ENCODE results near the gene CNTNAP4.

Gene CNTNAP4

GRCh38 chr16:76574651-76575050 lies 297.4 kb downstream of the CNTNAP4 start:
- TF ChIP-seq SIN3A (IDR thresholded peaks at IDR 0.05; ENCODE audit: borderline replicate concordance, insufficient read depth, low read length) (no peak), FOXP2 (optimal IDR thresholded peaks at IDR 0.05; ENCODE audit: borderline replicate concordance, extremely low read depth, extremely low read length, insufficient read depth) (no peak), TAF1 (IDR thresholded peaks at IDR 0.05; ENCODE audit: borderline replicate concordance, insufficient read depth, low read length) (no peak), POLR2AphosphoS5 (IDR thresholded peaks at IDR 0.05; ENCODE audit: low read depth, low read length) (no peak)
- TF ChIP-seq, protein P1, sequence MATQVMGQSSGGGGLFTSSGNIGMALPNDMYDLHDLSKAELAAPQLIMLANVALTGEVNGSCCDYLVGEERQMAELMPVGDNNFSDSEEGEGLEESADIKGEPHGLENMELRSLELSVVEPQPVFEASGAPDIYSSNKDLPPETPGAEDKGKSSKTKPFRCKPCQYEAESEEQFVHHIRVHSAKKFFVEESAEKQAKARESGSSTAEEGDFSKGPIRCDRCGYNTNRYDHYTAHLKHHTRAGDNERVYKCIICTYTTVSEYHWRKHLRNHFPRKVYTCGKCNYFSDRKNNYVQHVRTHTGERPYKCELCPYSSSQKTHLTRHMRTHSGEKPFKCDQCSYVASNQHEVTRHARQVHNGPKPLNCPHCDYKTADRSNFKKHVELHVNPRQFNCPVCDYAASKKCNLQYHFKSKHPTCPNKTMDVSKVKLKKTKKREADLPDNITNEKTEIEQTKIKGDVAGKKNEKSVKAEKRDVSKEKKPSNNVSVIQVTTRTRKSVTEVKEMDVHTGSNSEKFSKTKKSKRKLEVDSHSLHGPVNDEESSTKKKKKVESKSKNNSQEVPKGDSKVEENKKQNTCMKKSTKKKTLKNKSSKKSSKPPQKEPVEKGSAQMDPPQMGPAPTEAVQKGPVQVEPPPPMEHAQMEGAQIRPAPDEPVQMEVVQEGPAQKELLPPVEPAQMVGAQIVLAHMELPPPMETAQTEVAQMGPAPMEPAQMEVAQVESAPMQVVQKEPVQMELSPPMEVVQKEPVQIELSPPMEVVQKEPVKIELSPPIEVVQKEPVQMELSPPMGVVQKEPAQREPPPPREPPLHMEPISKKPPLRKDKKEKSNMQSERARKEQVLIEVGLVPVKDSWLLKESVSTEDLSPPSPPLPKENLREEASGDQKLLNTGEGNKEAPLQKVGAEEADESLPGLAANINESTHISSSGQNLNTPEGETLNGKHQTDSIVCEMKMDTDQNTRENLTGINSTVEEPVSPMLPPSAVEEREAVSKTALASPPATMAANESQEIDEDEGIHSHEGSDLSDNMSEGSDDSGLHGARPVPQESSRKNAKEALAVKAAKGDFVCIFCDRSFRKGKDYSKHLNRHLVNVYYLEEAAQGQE (IDR thresholded peaks at IDR 0.05; ENCODE audit: insufficient read depth in 1 of 2, low read depth in 2 of 2, low read length in 2 of 2) = no peak

GRCh38 chr16:76576526-76576925 lies 299.3 kb downstream of the CNTNAP4 start:
- TF ChIP-seq, protein P1 (IDR thresholded peaks at IDR 0.05; ENCODE audit: insufficient read depth in 1 of 2, low read depth in 2 of 2, low read length in 2 of 2) = no peak
- TF ChIP-seq POLR2AphosphoS5 (IDR thresholded peaks at IDR 0.05; ENCODE audit: low read depth, low read length) (no peak), FOXP2 (optimal IDR thresholded peaks at IDR 0.05; ENCODE audit: borderline replicate concordance, extremely low read depth, extremely low read length, insufficient read depth) (no peak), SIN3A (IDR thresholded peaks at IDR 0.05; ENCODE audit: borderline replicate concordance, insufficient read depth, low read length) (no peak), TAF1 (IDR thresholded peaks at IDR 0.05; ENCODE audit: borderline replicate concordance, insufficient read depth, low read length) (no peak)

GRCh38 chr16:76577003-76577402 lies 299.8 kb downstream of the CNTNAP4 start:
- TF ChIP-seq POLR2AphosphoS5 (IDR thresholded peaks at IDR 0.05; ENCODE audit: low read depth, low read length) (no peak), TAF1 (IDR thresholded peaks at IDR 0.05; ENCODE audit: borderline replicate concordance, insufficient read depth, low read length) (no peak), SIN3A (IDR thresholded peaks at IDR 0.05; ENCODE audit: borderline replicate concordance, insufficient read depth, low read length) (no peak), FOXP2 (optimal IDR thresholded peaks at IDR 0.05; ENCODE audit: borderline replicate concordance, extremely low read depth, extremely low read length, insufficient read depth) (no peak)
- TF ChIP-seq, protein P1 (IDR thresholded peaks at IDR 0.05; ENCODE audit: insufficient read depth in 1 of 2, low read depth in 2 of 2, low read length in 2 of 2) = no peak

GRCh38 chr16:76579277-76579922 lies 302.2 kb downstream of the CNTNAP4 start:
- TF ChIP-seq POLR2AphosphoS5 (IDR thresholded peaks at IDR 0.05; ENCODE audit: low read depth, low read length) (no peak), FOXP2 (optimal IDR thresholded peaks at IDR 0.05; ENCODE audit: borderline replicate concordance, extremely low read depth, extremely low read length, insufficient read depth) (no peak), SIN3A (IDR thresholded peaks at IDR 0.05; ENCODE audit: borderline replicate concordance, insufficient read depth, low read length) (no peak), TAF1 (IDR thresholded peaks at IDR 0.05; ENCODE audit: borderline replicate concordance, insufficient read depth, low read length) (no peak)
- TF ChIP-seq, protein P1 (IDR thresholded peaks at IDR 0.05; ENCODE audit: insufficient read depth in 1 of 2, low read depth in 2 of 2, low read length in 2 of 2) = no peak
